Duodenal mucosa (tissue), 2 donors: ENCODE data around the gene PPP3CA.

Source experiments
- H3K27ac ChIP-seq: one replicate; pipeline ENCODE4 v1.7.0; 2013; ENCODE audit warnings: low read depth, low read length
- H3K27me3 ChIP-seq, 2 donors: one replicate each; pipeline ENCODE4 v1.7.0; 2013; ENCODE audit warnings: low read length in 2 of 2, control low read depth in 1 of 2; ENCODE audit not compliant: insufficient read depth in 2 of 2, control insufficient read depth in 1 of 2
- H3K36me3 ChIP-seq, 2 donors: one replicate each; pipeline ENCODE4 v1.7.0; 2013; ENCODE audit warnings: low read length in 2 of 2, control low read depth in 1 of 2; ENCODE audit not compliant: insufficient read depth in 2 of 2, control insufficient read depth in 1 of 2
- H3K4me1 ChIP-seq, 2 donors: one replicate each; pipeline ENCODE4 v1.7.0; 2013; ENCODE audit warnings: low read length in 2 of 2, control low read depth in 1 of 2; ENCODE audit not compliant: insufficient read depth in 2 of 2, control insufficient read depth in 1 of 2
- H3K4me3 ChIP-seq, 2 donors: one replicate each; pipeline ENCODE4 v1.7.0; 2013; ENCODE audit warnings: low read length in 2 of 2, low read depth in 1 of 2
- H3K9ac ChIP-seq, 2 donors: one replicate each; pipeline ENCODE4 v1.7.0; 2013; ENCODE audit warnings: low read length in 2 of 2, low read depth in 1 of 2
- H3K9me3 ChIP-seq, 2 donors: one replicate each; pipeline ENCODE4 v1.7.0; 2013; ENCODE audit warnings: low read length in 2 of 2, control low read depth in 1 of 2; ENCODE audit not compliant: control insufficient read depth in 1 of 2

The PPP3CA gene

GRCh38 chr4:101264512-101264911, 82.8 kb downstream of the PPP3CA start:
- no peak overlapping the region for H3K4me3 ChIP-seq
- H3K27ac ChIP-seq = no peak overlapping the region
- peaks cover 0 to 9% of the 10 kb centered on the region in 2 donors for H3K4me1 ChIP-seq
- H3K9me3 ChIP-seq = no peaks in the 10 kb centered on the region
- no peaks in the 10 kb centered on the region for H3K27me3 ChIP-seq
- H3K36me3 ChIP-seq = no peaks in the 10 kb centered on the region
- H3K9ac ChIP-seq = no peak overlapping the region

- Histone ChIP-seq H3K9me3 (no peaks in the 10 kb centered on the region), H3K27me3 (no peaks in the 10 kb centered on the region), H3K27ac (no peak overlapping the region), H3K9ac (no peak overlapping the region), H3K4me3 (no peak overlapping the region), H3K36me3 (no peaks in the 10 kb centered on the region), H3K4me1 (peaks cover 0 to 14% of the 10 kb centered on the region in 2 donors)
Observed at GRCh38 chr4:101262683-101263082, 84.6 kb downstream of the PPP3CA start.

- H3K36me3 ChIP-seq = no peaks in the 10 kb centered on the region
- no peak overlapping the region for H3K4me3 ChIP-seq
- H3K4me1 ChIP-seq = peaks cover 0 to 17% of the 10 kb centered on the region in 2 donors
- no peaks in the 10 kb centered on the region for H3K9me3 ChIP-seq
- no peak overlapping the region for H3K27ac ChIP-seq
- no peaks in the 10 kb centered on the region for H3K27me3 ChIP-seq
- no peak overlapping the region for H3K9ac ChIP-seq
Observed at GRCh38 chr4:101259876-101260275, 87.5 kb downstream of the PPP3CA start.

GRCh38 chr4:101258883-101259282, 88.4 kb downstream of the PPP3CA start:
- Histone ChIP-seq H3K9me3 (no peaks in the 10 kb centered on the region), H3K27me3 (no peaks in the 10 kb centered on the region), H3K9ac (no peak overlapping the region), H3K27ac (no peak overlapping the region), H3K4me3 (no peak overlapping the region), H3K4me1 (peaks cover 0 to 25% of the 10 kb centered on the region in 2 donors), H3K36me3 (no peaks in the 10 kb centered on the region)

- no peak overlapping the region for H3K9ac ChIP-seq
- peaks cover 0 to 39% of the 10 kb centered on the region in 2 donors for H3K4me1 ChIP-seq
- H3K4me3 ChIP-seq = no peak overlapping the region
- no peaks in the 10 kb centered on the region for H3K9me3 ChIP-seq
- no peaks in the 10 kb centered on the region for H3K36me3 ChIP-seq
- no peak overlapping the region for H3K27ac ChIP-seq
- H3K27me3 ChIP-seq = no peaks in the 10 kb centered on the region
Observed at GRCh38 chr4:101256222-101256621, 91.1 kb downstream of the PPP3CA start.

GRCh38 chr4:101254776-101255175, 92.5 kb downstream of the PPP3CA start:
- Histone ChIP-seq H3K9ac (no peak overlapping the region), H3K4me1 (peaks cover 0 to 36% of the 10 kb centered on the region in 2 donors), H3K9me3 (no peaks in the 10 kb centered on the region), H3K27me3 (no peaks in the 10 kb centered on the region), H3K36me3 (no peaks in the 10 kb centered on the region), H3K4me3 (no peak overlapping the region), H3K27ac (no peak overlapping the region)

GRCh38 chr4:101253121-101253520, 94.2 kb downstream of the PPP3CA start:
- no peak overlapping the region for H3K4me3 ChIP-seq
- H3K36me3 ChIP-seq = no peaks in the 10 kb centered on the region
- H3K27me3 ChIP-seq = no peaks in the 10 kb centered on the region
- no peak overlapping the region for H3K9ac ChIP-seq
- H3K9me3 ChIP-seq = no peaks in the 10 kb centered on the region
- peaks cover 0 to 31% of the 10 kb centered on the region in 2 donors for H3K4me1 ChIP-seq
- no peak overlapping the region for H3K27ac ChIP-seq

GRCh38 chr4:101252721-101253120, 94.6 kb downstream of the PPP3CA start:
- H3K9ac ChIP-seq = no peak overlapping the region
- no peaks in the 10 kb centered on the region for H3K36me3 ChIP-seq
- peaks cover 0 to 31% of the 10 kb centered on the region in 2 donors for H3K4me1 ChIP-seq
- H3K27ac ChIP-seq = no peak overlapping the region
- H3K4me3 ChIP-seq = no peak overlapping the region
- H3K9me3 ChIP-seq = no peaks in the 10 kb centered on the region
- H3K27me3 ChIP-seq = no peaks in the 10 kb centered on the region

- peaks cover 0 to 29% of the 10 kb centered on the region in 2 donors for H3K4me1 ChIP-seq
- no peaks in the 10 kb centered on the region for H3K27me3 ChIP-seq
- no peak overlapping the region for H3K9ac ChIP-seq
- H3K9me3 ChIP-seq = no peaks in the 10 kb centered on the region
- no peak overlapping the region for H3K4me3 ChIP-seq
- no peaks in the 10 kb centered on the region for H3K36me3 ChIP-seq
- no peak overlapping the region for H3K27ac ChIP-seq
Observed at GRCh38 chr4:101251261-101251660, 96.1 kb downstream of the PPP3CA start.

GRCh38 chr4:101244349-101244748, 103.0 kb downstream of the PPP3CA start:
- Histone ChIP-seq H3K36me3 (no peaks in the 10 kb centered on the region), H3K27ac (no peak overlapping the region), H3K27me3 (no peaks in the 10 kb centered on the region), H3K9me3 (no peaks in the 10 kb centered on the region), H3K4me1 (peaks cover 4 to 8% of the 10 kb centered on the region in 2 donors), H3K9ac (no peak overlapping the region), H3K4me3 (no peak overlapping the region)

- peaks cover 10 to 16% of the 10 kb centered on the region in 2 donors for H3K4me1 ChIP-seq
- H3K27me3 ChIP-seq = no peaks in the 10 kb centered on the region
- H3K27ac ChIP-seq = no peak overlapping the region
- no peaks in the 10 kb centered on the region for H3K9me3 ChIP-seq
- no peaks in the 10 kb centered on the region for H3K36me3 ChIP-seq
- no peak overlapping the region for H3K9ac ChIP-seq
- H3K4me3 ChIP-seq = no peak overlapping the region
Observed at GRCh38 chr4:101242441-101242840, 104.9 kb downstream of the PPP3CA start.
